ENCODE results near the gene VPS13A.
"Not testable (repeated sequence)": the region's sequence is repeated elsewhere in the genome, so short reads cannot be mapped to it uniquely, and the experiment has no call there.

Gene VPS13A

GRCh38 chr9:77188242-77188641, 10.9 kb downstream of the VPS13A start:
- FAIRE-seq: no peak

- FAIRE-seq: no peak
Observed at GRCh38 chr9:77194423-77194822, 17.1 kb downstream of the VPS13A start.

- FAIRE-seq: no peak
Observed at GRCh38 chr9:77210116-77210515, 32.8 kb downstream of the VPS13A start.

- FAIRE-seq: no peak
Observed at GRCh38 chr9:77211561-77211960, 34.2 kb downstream of the VPS13A start.

GRCh38 chr9:77212801-77213200, 35.5 kb downstream of the VPS13A start:
- no peak for FAIRE-seq

- FAIRE-seq: peak; percentile 30
Observed at GRCh38 chr9:77215874-77216273, 38.5 kb downstream of the VPS13A start.

- no peak for FAIRE-seq
Observed at GRCh38 chr9:77218612-77219011, 41.3 kb downstream of the VPS13A start.

- FAIRE-seq: no peak
Observed at GRCh38 chr9:77221431-77221830, 44.1 kb downstream of the VPS13A start.

GRCh38 chr9:77224746-77225312, 47.5 kb downstream of the VPS13A start:
- FAIRE-seq: no peak

- no peak for FAIRE-seq
Observed at GRCh38 chr9:77236693-77237092, 59.4 kb downstream of the VPS13A start.

- FAIRE-seq: peak; percentile 21
Observed at GRCh38 chr9:77237896-77238295, 60.6 kb downstream of the VPS13A start.

- no peak for FAIRE-seq
Observed at GRCh38 chr9:77251050-77251449, 73.7 kb downstream of the VPS13A start.

GRCh38 chr9:77257275-77257674, 79.9 kb downstream of the VPS13A start:
- no peak for FAIRE-seq

GRCh38 chr9:77261605-77262004, 84.3 kb downstream of the VPS13A start:
- no peak for FAIRE-seq

- not testable (repeated sequence) for FAIRE-seq
Observed at GRCh38 chr9:77267762-77268161, 90.4 kb downstream of the VPS13A start.

- no peak for FAIRE-seq
Observed at GRCh38 chr9:77271023-77271690, 93.8 kb downstream of the VPS13A start.

GRCh38 chr9:77276799-77277198, 99.5 kb downstream of the VPS13A start:
- FAIRE-seq: no peak

- FAIRE-seq: no peak
Observed at GRCh38 chr9:77277719-77278118, 100.4 kb downstream of the VPS13A start.

- no peak for FAIRE-seq
Observed at GRCh38 chr9:77283991-77284390, 106.7 kb downstream of the VPS13A start.

GRCh38 chr9:77284616-77285015, 107.3 kb downstream of the VPS13A start:
- FAIRE-seq: no peak

- FAIRE-seq: no peak
Observed at GRCh38 chr9:77290373-77290772, 113.0 kb downstream of the VPS13A start.

- FAIRE-seq: no peak
Observed at GRCh38 chr9:77291714-77292113, 114.4 kb downstream of the VPS13A start.

GRCh38 chr9:77293949-77294348, 116.6 kb downstream of the VPS13A start:
- FAIRE-seq: no peak

- FAIRE-seq: no peak
Observed at GRCh38 chr9:77304543-77304942, 127.2 kb downstream of the VPS13A start.
